HEK293 (cell line): ENCODE measurements around the gene MRPS18B.

Source experiments
- CTCF ChIP-seq: fragments of 450-650 bp; formaldehyde crosslinking; IDR thresholded peaks from 2 replicates; pipeline ENCODE4 v1.5.1; 2016; ENCODE audit warnings: missing biosample characterization, missing genetic modification characterization
- PATZ1 ChIP-seq: fragments of 450-650 bp; formaldehyde crosslinking; IDR thresholded peaks from 2 replicates; pipeline ENCODE4 v1.5.1; 2016; ENCODE audit warnings: missing biosample characterization, missing genetic modification characterization
- RBAK ChIP-seq: fragments of 450-650 bp; formaldehyde crosslinking; IDR thresholded peaks from 2 replicates; pipeline ENCODE4 v1.5.1; 2016; ENCODE audit warnings: missing biosample characterization, missing genetic modification characterization
- SP7 ChIP-seq: fragments of 450-650 bp; formaldehyde crosslinking; IDR thresholded peaks from 2 replicates; pipeline ENCODE4 v1.5.1; 2016; ENCODE audit warnings: missing biosample characterization, missing genetic modification characterization
- TRIM28 ChIP-seq: IDR thresholded peaks from 2 replicates; pipeline ENCODE4 v1.6.1; 2011; ENCODE audit warnings: low read length, control low read depth, borderline replicate concordance
- ZFP41 ChIP-seq: fragments of 450-650 bp; formaldehyde crosslinking; IDR thresholded peaks from 2 replicates; pipeline ENCODE4 v1.5.1; 2016; ENCODE audit warnings: missing biosample characterization, missing genetic modification characterization, borderline replicate concordance
- ZIC2 ChIP-seq: fragments of 450-650 bp; formaldehyde crosslinking; IDR thresholded peaks from 2 replicates; pipeline ENCODE4 v1.5.1; 2016; ENCODE audit warnings: missing biosample characterization, missing genetic modification characterization
- ZNF10 ChIP-seq: fragments of 450-650 bp; formaldehyde crosslinking; IDR thresholded peaks from 2 replicates; pipeline ENCODE4 v1.5.1; 2017; ENCODE audit warnings: missing biosample characterization, missing genetic modification characterization
- ZNF133 ChIP-seq: fragments of 450-650 bp; formaldehyde crosslinking; IDR thresholded peaks from 2 replicates; pipeline ENCODE4 v1.5.1; 2016; ENCODE audit warnings: missing biosample characterization, missing genetic modification characterization
- ZNF140 ChIP-seq: fragments of 450-650 bp; formaldehyde crosslinking; IDR thresholded peaks from 2 replicates; pipeline ENCODE4 v1.5.1; 2016; ENCODE audit warnings: missing biosample characterization, missing genetic modification characterization
- ZNF174 ChIP-seq: fragments of 450-650 bp; formaldehyde crosslinking; IDR thresholded peaks from 2 replicates; pipeline ENCODE4 v1.5.0; 2017; ENCODE audit warnings: missing biosample characterization, mild to moderate bottlenecking, missing genetic modification characterization
- ZNF24 ChIP-seq: fragments of 450-650 bp; formaldehyde crosslinking; IDR thresholded peaks from 2 replicates; pipeline ENCODE4 v1.5.1; 2016; ENCODE audit warnings: missing biosample characterization, missing genetic modification characterization
- ZNF274 ChIP-seq, 2 experiments: fragments of 200-500 bp in 1 of 2; fragments of 450-650 bp in 1 of 2; sonication (Bioruptor generic) in 1 of 2; formaldehyde crosslinking in 1 of 2; IDR thresholded peaks; 2 replicates each; pipeline versions ENCODE4 v1.5.1 to v1.6.1; 2014 to 2016; ENCODE audit warnings: borderline replicate concordance in 1 of 2, inconsistent platforms in 1 of 2, low read length in 1 of 2, missing biosample characterization in 1 of 2, missing genetic modification characterization in 1 of 2
- ZNF280C ChIP-seq: fragments of 450-650 bp; formaldehyde crosslinking; IDR thresholded peaks from 2 replicates; pipeline ENCODE4 v1.5.1; 2016; ENCODE audit warnings: missing biosample characterization, missing genetic modification characterization
- ZNF292 ChIP-seq: fragments of 450-650 bp; formaldehyde crosslinking; IDR thresholded peaks from 2 replicates; pipeline ENCODE4 v1.5.1; 2016; ENCODE audit warnings: low read depth, missing biosample characterization, missing genetic modification characterization, borderline replicate concordance
- ZNF341 ChIP-seq: fragments of 450-650 bp; formaldehyde crosslinking; IDR thresholded peaks from 2 replicates; pipeline ENCODE4; 2016; ENCODE audit warnings: low read depth, missing biosample characterization, missing genetic modification characterization
- ZNF404 ChIP-seq: fragments of 450-650 bp; formaldehyde crosslinking; IDR thresholded peaks from 2 replicates; pipeline ENCODE4 v1.5.1; 2017; ENCODE audit warnings: missing biosample characterization, missing genetic modification characterization
- ZNF521 ChIP-seq: fragments of 450-650 bp; formaldehyde crosslinking; IDR thresholded peaks from 2 replicates; pipeline ENCODE4 v1.5.1; 2017; ENCODE audit warnings: missing biosample characterization, mild to moderate bottlenecking, missing genetic modification characterization
- ZNF558 ChIP-seq: fragments of 450-650 bp; formaldehyde crosslinking; IDR thresholded peaks from 2 replicates; pipeline ENCODE4 v1.5.1; 2016; ENCODE audit warnings: missing biosample characterization, missing genetic modification characterization
- ZNF645 ChIP-seq: fragments of 450-650 bp; formaldehyde crosslinking; IDR thresholded peaks from 2 replicates; pipeline ENCODE4; 2016; ENCODE audit warnings: missing biosample characterization, missing genetic modification characterization
- ZNF677 ChIP-seq: fragments of 450-650 bp; IDR thresholded peaks from 2 replicates; pipeline ENCODE4 v1.5.0; 2018; ENCODE audit warnings: missing biosample characterization, mild to moderate bottlenecking, missing genetic modification characterization, moderate library complexity
- ZNF747 ChIP-seq: fragments of 450-650 bp; formaldehyde crosslinking; IDR thresholded peaks from 2 replicates; pipeline ENCODE4 v1.5.1; 2016; ENCODE audit warnings: missing biosample characterization, missing genetic modification characterization
- ZNF776 ChIP-seq: fragments of 450-650 bp; formaldehyde crosslinking; IDR thresholded peaks from 2 replicates; pipeline ENCODE4 v1.5.0; 2017; ENCODE audit warnings: missing biosample characterization, missing genetic modification characterization, borderline replicate concordance
- ZNF777 ChIP-seq: fragments of 450-650 bp; formaldehyde crosslinking; IDR thresholded peaks from 2 replicates; pipeline ENCODE4 v1.5.1; 2017; ENCODE audit warnings: missing biosample characterization, missing genetic modification characterization, borderline replicate concordance
- ZNF843 ChIP-seq: fragments of 450-650 bp; formaldehyde crosslinking; IDR thresholded peaks from 2 replicates; pipeline ENCODE4 v1.5.1; 2016; ENCODE audit warnings: missing biosample characterization, missing genetic modification characterization
- ZSCAN30 ChIP-seq: fragments of 450-650 bp; IDR thresholded peaks from 2 replicates; pipeline ENCODE4 v1.5.1; 2018; ENCODE audit warnings: missing biosample characterization, mild to moderate bottlenecking, missing genetic modification characterization, moderate library complexity
- ZXDB ChIP-seq: fragments of 450-650 bp; formaldehyde crosslinking; IDR thresholded peaks from 2 replicates; pipeline ENCODE4 v1.5.1; 2016; ENCODE audit warnings: missing biosample characterization, missing genetic modification characterization
- TF ChIP-seq, protein P1 (sequence below): fragments of 450-650 bp; formaldehyde crosslinking; IDR thresholded peaks from 2 replicates; pipeline ENCODE4 v1.5.1; 2016; ENCODE audit warnings: missing biosample characterization, missing genetic modification characterization
- TF ChIP-seq, protein P2 (sequence below): fragments of 450-650 bp; formaldehyde crosslinking; IDR thresholded peaks from 2 replicates; pipeline ENCODE4 v1.5.1; 2016; ENCODE audit warnings: missing biosample characterization, missing genetic modification characterization, borderline replicate concordance

MRPS18B gene

GRCh38 chr6:30672445-30673253, 55.0 kb downstream of the MRPS18B start, which contains the start of gene DHX16 (continued):
- TF ChIP-seq ZNF677 (tag by site-specific recombination), result no peak
- TF ChIP-seq ZNF292 (tag by site-specific recombination), result no peak
- TF ChIP-seq ZNF404 (tag by site-specific recombination), result no peak
- peak; percentile 80 for TF ChIP-seq TRIM28
- peak; percentile 42; the same call in 1 of the 2 replicates for TF ChIP-seq ZNF10 (tag by site-specific recombination)
- TF ChIP-seq ZNF776 (tag by site-specific recombination), result no peak
- TF ChIP-seq ZXDB (tag by site-specific recombination), result peak; percentile 83; the same call in 1 of the 2 replicates
- peak; percentile 61; the same call in 1 of the 2 replicates for TF ChIP-seq ZNF558
- TF ChIP-seq ZNF341 (tag by site-specific recombination), result 0 out of 2 replicates have a peak, but pooled peaks have one; percentile 21
- TF ChIP-seq ZNF521, result no peak
- TF ChIP-seq ZIC2 (tag by site-specific recombination), result no peak
- TF ChIP-seq, protein P1, sequence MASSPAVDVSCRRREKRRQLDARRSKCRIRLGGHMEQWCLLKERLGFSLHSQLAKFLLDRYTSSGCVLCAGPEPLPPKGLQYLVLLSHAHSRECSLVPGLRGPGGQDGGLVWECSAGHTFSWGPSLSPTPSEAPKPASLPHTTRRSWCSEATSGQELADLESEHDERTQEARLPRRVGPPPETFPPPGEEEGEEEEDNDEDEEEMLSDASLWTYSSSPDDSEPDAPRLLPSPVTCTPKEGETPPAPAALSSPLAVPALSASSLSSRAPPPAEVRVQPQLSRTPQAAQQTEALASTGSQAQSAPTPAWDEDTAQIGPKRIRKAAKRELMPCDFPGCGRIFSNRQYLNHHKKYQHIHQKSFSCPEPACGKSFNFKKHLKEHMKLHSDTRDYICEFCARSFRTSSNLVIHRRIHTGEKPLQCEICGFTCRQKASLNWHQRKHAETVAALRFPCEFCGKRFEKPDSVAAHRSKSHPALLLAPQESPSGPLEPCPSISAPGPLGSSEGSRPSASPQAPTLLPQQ (tag by site-specific recombination), result peak; percentile 66
- no peak for TF ChIP-seq ZNF140 (tag by site-specific recombination)
- TF ChIP-seq ZNF133 (tag by site-specific recombination), result no peak
- no peak for TF ChIP-seq ZNF645 (tag by site-specific recombination)
- TF ChIP-seq ZNF747 (tag by site-specific recombination), result no peak
- no peak for TF ChIP-seq RBAK (tag by site-specific recombination)
- TF ChIP-seq ZSCAN30 (tag by site-specific recombination), result peak; percentile 73
- peak; percentile 81; the same call in 1 of the 2 replicates for TF ChIP-seq CTCF (tag by site-specific recombination)
- no peak for TF ChIP-seq ZNF174 (tag by site-specific recombination)
- peak; percentile 65 for TF ChIP-seq SP7 (tag by site-specific recombination)
- TF ChIP-seq ZNF843 (tag by site-specific recombination), result no peak
- no peak for TF ChIP-seq ZNF280C (tag by site-specific recombination)
- no peak for TF ChIP-seq ZNF777 (tag by site-specific recombination)
- no peak for TF ChIP-seq PATZ1 (tag by site-specific recombination)
- TF ChIP-seq, protein P2, sequence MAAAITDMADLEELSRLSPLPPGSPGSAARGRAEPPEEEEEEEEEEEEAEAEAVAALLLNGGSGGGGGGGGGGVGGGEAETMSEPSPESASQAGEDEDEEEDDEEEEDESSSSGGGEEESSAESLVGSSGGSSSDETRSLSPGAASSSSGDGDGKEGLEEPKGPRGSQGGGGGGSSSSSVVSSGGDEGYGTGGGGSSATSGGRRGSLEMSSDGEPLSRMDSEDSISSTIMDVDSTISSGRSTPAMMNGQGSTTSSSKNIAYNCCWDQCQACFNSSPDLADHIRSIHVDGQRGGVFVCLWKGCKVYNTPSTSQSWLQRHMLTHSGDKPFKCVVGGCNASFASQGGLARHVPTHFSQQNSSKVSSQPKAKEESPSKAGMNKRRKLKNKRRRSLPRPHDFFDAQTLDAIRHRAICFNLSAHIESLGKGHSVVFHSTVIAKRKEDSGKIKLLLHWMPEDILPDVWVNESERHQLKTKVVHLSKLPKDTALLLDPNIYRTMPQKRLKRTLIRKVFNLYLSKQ (tag by site-specific recombination), result no peak
- no peak for TF ChIP-seq ZNF274 (IDR thresholded peaks at IDR 0.05; ENCODE audit: low read length)
- TF ChIP-seq ZNF274 (tag by site-specific recombination; IDR thresholded peaks at IDR 0.05; ENCODE audit: borderline replicate concordance), result no peak
- TF ChIP-seq ZNF24 (tag by site-specific recombination), result peak; percentile 94
- TF ChIP-seq ZFP41 (tag by site-specific recombination), result no peak
